GM19351 (cell line): ENCODE measurements around the gene NCF2.
A peak's percentile ranks its signal among the peaks of the same experiment; 100 is the strongest.
"Not testable (repeated sequence)": the region's sequence is repeated elsewhere in the genome, so short reads cannot be mapped to it uniquely, and the experiment has no call there.

Experiments
- ATAC-seq: cut with Tn5 transposase; IDR thresholded peaks from one replicate; pipeline ENCODE4 v1.9.1; 2021; ENCODE audit warnings: mild to moderate bottlenecking, moderate library complexity; ENCODE audit not compliant: unreplicated experiment

NCF2 gene, protein sequence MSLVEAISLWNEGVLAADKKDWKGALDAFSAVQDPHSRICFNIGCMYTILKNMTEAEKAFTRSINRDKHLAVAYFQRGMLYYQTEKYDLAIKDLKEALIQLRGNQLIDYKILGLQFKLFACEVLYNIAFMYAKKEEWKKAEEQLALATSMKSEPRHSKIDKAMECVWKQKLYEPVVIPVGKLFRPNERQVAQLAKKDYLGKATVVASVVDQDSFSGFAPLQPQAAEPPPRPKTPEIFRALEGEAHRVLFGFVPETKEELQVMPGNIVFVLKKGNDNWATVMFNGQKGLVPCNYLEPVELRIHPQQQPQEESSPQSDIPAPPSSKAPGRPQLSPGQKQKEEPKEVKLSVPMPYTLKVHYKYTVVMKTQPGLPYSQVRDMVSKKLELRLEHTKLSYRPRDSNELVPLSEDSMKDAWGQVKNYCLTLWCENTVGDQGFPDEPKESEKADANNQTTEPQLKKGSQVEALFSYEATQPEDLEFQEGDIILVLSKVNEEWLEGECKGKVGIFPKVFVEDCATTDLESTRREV

DNA sequence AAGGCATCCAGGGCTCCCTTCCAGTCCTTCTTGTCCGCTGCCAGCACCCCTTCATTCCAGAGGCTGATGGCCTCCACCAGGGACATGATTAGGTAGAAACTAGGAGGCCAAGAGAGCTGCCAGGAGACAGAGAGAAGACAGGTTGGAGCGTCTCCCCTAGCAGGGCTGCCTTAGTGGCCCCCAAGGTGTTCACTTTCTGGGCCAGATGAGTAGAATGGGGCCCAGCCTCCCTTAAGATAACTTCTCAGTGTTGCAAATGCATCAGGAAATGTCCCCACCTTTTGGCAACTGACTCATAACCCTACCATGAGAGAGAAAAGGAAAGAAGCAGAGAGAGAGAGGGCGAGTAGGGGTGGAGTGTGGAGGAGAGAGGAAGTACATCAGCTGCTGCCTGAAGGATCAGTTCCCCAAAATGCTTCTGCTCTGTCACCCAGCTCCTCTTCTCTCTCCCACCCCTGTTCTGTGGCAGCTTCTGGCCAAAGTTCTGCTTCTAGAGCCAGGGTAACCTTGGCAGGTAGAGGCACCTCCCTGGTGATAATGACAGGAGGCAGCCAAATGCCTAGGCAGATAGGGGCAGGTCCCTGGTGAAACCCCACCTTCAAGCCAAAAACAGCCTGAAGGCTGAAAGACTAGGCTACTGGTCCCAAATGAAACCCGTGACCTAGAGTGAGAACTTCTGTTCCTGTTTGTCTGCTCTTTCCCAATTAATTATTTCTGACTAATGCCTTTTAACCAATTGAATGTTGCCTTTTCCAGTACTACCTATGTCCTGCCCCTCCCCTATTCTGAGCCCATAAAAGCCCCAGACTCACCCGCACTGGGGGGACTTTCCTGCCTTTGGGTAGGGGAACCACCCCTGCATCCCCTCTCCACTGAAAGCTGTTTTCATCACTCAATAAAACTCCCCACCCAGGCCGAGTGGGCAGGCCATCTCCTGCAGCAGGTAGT, at the start of gene NCF2:
TSS of gene NCF2 (minus strand) at position 216 of the 948 bp plus-strand sequence. CDS start at position 86, 130 bp downstream.
- ATAC-seq = peak; percentile 74

DNA sequence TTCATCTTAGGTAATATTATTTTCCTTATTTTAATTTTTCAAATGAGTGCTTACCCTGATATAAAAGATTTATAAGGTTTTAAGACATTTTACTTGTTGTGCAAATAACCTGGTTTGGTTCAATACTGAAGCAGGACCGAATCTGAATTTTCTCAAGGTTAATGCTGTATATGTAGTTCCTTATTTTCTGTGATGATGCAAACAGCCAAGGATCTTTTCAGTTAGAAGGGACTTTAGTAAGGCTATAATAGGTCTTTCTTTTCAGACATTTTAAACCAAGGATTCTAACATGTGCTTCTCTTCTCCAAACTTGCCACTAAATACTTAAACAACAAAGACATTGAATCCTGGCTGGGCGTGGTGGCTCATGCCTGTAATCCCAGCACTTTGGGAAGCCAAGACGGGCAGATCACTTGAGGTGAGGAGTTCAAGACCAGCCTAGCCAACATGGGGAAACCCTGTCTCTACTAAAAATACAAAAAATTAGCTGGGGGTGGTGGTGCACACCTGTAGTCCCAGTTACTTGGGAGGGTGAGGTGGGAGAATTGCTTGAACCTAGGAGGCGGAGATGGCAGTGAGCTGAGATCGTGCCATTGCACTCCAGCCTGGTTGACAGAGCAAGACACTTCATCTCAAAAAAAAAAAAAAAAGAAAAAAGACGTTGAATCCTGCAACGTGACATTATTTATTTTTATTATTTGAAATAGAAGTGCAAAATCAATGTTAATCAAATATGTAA, 48.6 kb upstream of the NCF2 start:
- no peak for ATAC-seq

DNA sequence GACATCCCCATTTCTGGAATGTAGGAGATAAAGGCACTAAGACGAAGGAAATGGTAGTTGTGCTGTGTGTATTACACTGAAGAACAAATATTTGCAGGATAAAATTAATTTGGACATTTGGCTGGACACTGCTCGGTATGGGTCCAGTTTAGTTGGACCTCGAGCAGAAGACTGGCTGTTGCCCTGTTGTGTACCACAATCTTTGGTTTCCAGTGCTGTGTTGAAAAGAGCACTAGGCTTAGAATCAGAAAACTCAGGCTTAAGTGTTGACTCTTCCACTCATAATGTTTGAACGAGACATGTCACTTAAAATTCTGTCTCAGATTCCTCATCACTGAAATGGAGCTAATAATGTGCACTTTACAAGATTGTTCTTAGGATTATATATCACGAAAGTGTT, 46.5 kb upstream of the NCF2 start:
- ATAC-seq = no peak

DNA sequence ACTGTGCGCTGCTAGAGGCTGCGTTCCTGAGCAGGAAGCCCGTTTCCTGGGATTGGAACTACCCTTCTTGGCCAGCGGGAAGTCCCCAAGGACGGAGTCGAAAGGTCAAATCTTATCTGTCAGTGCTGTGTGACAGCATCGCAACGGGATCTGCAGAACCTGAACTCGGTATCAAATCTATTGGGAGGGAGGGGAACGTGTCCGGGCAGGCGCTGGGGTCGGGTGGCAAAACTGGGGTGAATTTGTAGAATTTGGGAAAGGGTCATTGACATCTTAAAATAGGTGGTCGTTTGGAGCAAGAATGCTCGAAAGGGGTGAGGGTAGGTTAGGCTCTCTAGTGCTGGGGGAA, 46.0 kb upstream of the NCF2 start:
- no peak for ATAC-seq

DNA sequence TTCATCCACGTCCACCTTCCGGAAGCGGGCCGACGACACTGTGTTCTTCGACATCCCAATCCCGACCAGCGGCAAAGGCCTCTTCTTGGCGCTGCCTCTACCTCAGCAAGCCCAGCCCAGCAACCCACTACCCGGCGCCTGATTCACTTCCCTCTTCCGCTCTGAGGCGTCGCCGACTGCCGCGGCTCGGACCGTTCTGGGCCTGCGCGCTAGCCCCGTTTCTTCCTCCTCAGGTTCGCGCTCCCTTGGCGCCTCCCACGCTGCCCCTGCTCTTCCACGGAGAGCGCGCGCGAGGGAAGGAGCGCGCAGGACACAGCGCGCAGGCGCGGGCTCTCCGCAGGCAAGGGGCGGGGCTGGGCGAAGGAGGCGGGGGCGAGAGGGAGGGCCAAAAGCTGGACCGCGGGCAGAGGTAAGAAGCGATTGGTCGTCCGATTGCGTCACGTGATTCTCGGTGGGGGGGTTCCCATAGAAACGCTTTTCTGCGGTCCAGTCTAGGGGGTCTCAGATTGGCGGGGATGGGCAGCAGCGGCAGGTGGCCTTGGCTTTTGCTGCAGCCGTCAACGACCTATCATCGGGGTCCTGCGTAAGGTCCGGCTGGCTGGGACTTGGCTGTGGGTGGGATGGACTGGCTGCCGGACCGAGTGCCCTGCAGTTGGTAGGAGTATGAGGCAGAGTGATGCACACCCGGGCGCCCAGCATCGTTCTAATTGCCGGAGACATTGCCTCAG, 45.5 kb upstream of the NCF2 start, which contains the start of gene ARPC5:
TSS of gene ARPC5 (minus strand) at position 178 of the 728 bp plus-strand sequence. CDS start at position 54, 124 bp downstream.
- peak; percentile 79 for ATAC-seq

DNA sequence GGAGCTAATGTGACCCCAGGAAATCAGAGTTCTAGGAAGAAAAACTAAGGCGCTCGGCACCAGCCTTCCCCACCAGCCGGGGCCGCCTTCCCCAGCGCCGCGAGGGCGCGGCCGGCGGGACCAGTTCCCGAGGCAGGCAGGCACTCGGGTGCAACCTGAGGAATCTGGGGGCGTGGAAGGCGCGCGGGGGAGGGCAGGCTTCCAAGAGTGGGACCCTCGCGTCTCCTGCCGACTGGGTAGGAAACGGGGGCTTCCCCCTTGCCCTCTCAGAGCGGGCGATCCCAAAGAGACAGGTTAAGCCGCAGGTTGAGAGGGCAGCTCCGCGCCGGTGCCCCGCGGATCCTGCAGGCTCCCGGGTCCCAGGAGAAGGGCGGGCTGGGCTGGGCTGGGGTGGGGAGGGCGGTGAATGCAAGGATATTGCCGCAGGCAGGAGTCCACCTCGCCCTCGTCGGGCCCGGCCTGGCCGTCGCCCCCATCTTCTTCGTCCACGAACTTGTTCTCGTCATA, 44.9 kb upstream of the NCF2 start:
- ATAC-seq = no peak

DNA sequence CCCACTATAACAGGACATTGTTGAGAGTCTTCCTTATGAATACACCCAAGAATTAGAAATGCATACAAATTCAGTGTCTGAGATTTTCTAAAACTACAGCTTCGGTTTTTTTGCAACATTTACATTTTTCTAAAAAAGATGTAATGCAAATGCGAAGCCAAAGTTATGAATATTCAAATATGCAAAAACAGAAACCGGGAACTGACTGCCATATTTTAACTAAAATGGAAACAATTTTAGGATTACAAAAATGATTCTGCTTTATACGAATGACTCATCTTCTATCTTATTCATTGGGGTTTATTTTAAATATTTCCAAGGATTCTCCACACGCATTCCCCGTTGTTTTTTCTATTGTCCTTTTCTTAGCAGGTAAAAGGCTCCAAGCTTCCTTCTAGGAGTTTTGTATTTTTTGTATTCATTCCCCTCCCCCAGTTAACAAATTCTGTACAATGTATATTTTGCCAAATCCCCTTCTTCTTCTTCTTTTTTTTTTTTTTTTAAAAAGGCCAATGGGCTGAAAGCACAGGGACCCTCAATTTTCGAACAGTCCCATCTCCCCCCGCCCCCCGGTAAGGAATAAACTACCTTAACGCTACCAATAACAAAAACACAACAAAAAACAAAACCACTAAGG, 44.3 kb upstream of the NCF2 start:
- no peak for ATAC-seq

DNA sequence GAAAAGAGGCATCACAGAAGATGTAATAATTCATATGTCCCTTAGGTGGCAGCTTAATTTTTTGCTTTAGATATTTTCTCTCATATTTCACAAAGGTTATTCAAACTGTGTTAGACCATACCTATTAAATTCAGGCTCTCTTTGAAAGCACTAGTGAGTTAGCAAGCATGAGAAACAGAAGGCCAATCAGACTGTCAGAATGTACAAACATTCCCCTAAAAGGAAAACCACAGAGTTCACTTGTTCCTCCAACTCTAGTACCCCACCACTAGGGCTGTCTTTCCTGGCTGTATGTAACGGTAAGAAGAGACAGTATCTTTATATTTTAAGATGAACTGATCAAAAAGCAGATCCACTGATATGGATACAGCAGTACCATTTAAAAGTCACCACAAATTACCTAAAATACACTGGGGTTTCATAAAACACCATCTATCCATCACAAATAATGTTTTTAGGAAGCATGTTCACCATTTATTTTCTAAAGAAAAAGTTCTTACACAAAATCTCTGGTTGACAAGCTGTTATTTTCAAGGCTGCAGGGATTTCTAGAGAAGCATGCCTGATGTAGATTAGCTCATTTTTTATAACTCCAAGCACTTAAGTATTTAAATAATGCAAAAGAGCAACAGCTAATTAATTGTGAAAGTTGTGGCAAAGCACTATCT, 43.6 kb upstream of the NCF2 start:
- peak; percentile 39 for ATAC-seq

DNA sequence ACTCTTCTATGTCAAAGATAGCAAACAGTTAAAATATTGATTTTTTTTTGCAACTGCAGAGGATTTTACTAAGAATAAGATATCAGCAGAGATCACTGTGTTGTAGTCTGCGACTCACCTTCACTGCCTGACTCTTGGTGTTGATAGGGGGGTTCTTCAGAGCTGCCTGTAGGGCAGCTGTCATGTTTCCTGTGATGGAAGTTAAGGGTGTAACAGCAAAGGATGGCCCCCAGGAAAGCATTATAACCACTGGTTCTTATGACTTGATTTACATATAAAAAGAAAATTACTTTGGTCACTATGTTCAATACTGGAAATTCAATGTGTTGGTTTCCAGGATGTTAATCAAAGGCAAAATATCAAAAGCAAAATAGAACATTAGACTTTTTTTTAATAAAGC, 42.7 kb upstream of the NCF2 start:
- ATAC-seq = no peak

DNA sequence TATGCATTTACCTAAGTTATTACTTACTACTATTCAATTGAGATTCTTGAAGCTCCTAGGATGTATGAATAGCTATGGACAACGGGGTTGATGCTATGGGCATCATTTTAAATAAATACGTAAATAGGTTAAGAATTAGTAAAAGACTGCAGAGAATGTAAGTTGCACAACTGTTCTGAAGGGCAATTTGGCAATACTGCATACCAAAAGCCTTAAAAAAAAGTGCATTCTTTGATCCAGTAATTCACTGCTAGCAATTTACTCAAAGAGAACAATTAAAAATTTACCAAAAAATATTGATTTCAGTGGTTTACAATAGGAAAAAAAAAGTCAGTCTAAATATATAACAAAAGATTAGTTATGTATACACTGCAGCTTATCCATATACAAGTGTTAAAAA, 41.9 kb upstream of the NCF2 start:
- no peak for ATAC-seq

DNA sequence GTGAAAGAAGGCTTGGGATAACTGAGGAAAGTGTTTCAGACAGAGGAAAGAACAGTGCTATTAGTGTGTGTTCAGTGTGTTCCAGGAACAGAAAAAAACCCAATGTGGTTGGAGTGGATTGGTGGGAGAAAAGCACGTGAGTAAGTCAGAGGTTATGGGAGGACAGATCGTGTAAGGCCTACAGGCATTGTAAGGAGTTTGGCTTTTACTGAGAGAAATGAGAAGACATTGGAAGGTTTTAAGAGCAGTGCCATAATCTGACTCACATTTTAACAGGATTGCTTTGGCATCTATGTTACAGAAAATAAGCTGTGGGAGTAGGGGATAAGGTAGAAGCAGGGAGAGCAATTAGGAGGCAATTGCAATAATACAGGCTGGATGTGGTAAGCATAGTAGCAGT, 40.5 kb upstream of the NCF2 start:
- no peak for ATAC-seq

DNA sequence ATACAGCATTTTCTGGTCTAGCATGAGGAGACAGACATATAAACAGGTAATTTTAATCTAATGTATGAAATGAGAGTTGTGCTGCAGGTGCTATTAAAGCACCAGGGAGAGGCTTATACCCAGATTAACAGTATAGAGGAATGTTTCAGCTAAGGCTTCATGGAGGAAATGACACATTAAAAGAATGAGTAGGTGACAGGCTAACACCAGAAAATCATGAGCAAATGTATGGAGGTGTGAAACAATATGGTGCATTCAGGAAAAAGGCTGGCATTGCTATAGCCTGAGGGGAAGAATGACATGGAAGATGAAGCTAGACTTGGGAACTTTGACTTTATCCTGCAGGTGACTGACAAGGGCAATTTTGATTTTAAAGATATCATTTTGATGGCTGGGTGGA, 38.3 kb upstream of the NCF2 start:
- no peak for ATAC-seq

DNA sequence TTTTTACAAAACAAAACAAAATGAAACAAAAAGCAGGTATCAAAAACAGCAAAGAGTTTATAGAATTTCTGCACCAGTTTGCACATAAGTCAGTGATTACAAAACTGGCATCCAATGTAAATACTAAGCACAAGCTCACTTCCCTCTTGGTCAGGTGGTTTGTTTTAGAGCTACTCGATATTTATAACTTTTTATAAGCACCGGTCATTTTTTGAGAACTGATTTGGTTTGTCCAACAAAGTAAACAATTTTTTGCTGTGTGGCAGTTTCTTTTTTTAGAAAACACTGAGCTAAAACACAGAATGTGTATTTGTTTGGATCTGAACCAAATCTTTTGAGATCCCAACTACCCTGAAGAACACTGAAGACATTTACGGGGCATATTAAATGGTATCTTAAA, 36.0 kb upstream of the NCF2 start:
- ATAC-seq = not testable (repeated sequence)

DNA sequence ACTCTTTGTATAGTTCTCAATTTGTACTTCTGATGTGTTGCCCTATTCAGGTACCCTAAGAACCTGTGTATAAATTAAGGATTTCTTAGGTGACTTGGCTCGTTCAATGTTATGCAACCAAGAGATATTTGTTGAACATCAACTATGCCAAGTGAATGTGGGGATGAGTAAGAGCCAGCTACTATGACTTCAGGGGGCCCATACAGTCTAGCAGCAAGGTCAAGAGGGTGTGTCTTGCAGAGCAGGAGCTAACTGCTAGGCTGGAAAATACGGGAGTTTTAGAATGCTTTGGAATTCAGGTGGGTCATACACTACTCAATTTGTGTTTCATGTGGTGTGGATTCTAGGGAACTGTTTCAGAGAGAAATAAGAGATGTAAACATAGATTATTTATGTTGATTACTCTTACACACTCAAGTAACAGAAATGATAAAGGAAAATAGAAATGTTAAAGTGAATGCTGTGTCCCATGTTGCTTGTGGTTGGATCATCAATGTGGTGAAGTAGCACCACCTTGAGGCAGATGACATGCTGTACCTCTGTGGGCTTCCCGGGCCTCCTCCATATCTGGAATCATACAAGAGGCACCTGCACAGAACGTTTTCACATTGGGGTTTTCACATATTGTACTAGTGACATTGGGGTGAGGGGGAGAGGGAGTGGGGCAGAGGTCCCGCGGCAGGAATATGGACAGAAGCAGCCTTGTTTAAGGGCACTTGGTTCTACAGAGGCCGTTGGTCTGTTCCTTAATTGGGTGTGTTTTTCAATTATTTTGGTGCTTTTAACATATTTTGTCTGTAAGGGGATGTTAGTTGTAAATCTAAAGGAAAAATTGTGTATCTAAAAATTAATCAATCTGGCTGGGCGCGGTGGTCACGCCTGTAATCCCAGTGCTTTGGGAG, 32.9 kb upstream of the NCF2 start:
- peak; percentile 73 for ATAC-seq

DNA sequence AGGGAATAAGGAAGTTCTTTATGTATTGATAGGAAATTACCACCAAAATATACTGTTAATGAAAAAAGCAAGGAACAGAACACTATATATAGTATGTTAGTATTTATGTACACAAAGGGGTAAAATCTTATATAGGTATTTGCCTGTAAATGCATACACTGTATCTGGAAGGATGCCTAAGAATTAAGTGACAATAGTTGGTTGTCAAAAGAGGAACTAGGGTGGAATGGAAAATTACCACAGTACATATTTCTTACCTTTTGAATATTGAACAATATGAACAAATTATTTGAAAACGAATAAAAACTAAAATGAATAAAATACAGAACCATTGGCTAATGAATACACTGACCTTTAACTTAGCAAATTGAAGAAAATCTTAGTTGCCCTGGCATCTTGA, 31.8 kb upstream of the NCF2 start:
- no peak for ATAC-seq

DNA sequence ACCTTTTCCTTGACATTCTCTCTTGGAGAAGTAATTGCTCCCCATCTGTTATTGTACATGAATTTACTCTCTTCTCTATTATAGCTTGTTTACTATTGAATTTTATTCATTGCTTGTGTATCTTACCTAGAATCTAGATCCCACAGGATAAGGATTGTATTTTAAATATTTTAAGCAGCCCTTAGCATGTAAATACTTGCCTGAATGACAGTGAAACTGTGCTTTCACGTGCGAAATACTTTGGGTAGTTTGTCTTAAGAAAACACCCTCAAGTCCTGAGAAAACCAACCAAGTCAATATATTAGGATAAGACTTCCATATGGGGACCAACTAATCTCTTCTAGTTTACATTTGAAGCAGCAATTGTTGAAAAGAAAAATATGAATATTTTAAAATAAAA, 30.1 kb upstream of the NCF2 start:
- no peak for ATAC-seq

DNA sequence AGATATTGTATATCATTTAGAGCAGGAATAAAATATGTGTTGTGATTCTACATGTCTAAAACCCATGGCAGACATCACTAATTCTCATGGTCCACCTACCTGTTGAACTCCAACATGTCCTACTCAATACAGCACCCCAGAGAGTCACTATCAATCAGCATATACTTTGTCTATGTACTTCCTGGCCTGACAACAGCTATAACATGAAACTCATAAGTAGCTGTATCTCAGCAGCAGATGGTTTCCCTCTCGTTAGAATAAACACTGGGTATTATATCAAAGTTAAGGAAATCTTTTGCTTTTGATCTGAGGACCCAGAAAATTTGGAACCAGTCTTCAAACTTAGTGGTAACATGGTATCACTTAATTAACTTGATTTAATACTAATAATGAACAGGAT, 29.5 kb upstream of the NCF2 start:
- ATAC-seq = no peak

DNA sequence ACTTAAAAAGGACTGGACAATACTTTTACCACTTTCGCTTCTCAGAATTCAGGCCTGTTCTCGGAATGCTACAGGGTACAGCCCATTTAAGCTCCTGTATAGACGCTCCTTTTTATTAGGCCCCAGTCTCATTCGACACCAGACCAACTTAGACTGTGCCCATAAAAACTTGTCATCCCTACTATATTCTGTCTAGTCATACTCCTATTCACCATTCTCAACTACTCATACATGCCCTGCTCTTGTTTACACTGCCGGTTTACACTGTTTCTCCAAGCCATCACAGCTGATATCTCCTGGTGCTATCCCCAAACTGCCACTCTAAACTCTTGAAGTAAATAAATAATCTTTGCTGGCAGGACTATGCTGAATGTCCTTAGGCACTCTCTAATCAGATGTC, 27.9 kb upstream of the NCF2 start:
- not testable (repeated sequence) for ATAC-seq
